Measurements from ENCODE around the gene MAGEB1.

DNA sequence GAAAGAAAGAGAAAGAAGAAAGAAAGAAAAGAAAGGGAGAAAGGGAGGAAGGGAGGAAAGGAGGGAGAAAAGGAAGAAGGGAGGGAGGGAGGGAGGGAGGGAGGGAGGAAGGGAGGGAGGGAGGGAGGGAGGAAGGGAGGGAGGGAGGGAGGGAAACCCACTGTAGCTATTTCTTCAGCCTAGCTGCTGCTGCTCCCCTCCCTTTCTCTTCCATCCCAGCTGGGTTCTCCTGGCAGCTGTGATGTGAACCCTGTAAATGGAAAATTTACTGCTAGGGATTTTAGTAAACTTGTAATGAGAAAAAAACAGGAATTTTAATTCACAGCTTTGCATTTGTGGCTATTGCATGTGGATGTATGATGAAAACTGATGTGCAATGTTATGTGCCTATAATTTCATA is 54.3 kb downstream of the MAGEB1 start:
- no peak for TF ChIP-seq POLR2A (IDR thresholded peaks at IDR 0.05)
- TF ChIP-seq, protein P1, sequence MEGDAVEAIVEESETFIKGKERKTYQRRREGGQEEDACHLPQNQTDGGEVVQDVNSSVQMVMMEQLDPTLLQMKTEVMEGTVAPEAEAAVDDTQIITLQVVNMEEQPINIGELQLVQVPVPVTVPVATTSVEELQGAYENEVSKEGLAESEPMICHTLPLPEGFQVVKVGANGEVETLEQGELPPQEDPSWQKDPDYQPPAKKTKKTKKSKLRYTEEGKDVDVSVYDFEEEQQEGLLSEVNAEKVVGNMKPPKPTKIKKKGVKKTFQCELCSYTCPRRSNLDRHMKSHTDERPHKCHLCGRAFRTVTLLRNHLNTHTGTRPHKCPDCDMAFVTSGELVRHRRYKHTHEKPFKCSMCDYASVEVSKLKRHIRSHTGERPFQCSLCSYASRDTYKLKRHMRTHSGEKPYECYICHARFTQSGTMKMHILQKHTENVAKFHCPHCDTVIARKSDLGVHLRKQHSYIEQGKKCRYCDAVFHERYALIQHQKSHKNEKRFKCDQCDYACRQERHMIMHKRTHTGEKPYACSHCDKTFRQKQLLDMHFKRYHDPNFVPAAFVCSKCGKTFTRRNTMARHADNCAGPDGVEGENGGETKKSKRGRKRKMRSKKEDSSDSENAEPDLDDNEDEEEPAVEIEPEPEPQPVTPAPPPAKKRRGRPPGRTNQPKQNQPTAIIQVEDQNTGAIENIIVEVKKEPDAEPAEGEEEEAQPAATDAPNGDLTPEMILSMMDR (IDR thresholded peaks at IDR 0.05 in 8 of 11, conservative IDR thresholded peaks at IDR 0.05 in 3 of 11): no peak

Measured in spleen (tissue), 7 donors.